Bladder microvascular endothelial cell (primary cell): ENCODE measurements around the gene TRAP1. TPM values are rescaled to one million over a fixed set of nuclear protein-coding genes. Genes with fewer than 3 reads are reported as not detected.

Experiments used
- total RNA-seq: library from RNA; depleted of rRNA; stranded (reverse); fragments of >200 nt; gene quantifications from 2 replicates; pipeline ENCODE4 v1.2.3, GENCODE V29; 2014

Gene TRAP1
- total RNA-seq, result 44.0 and 56.8 TPM in 2 replicates

DNA sequence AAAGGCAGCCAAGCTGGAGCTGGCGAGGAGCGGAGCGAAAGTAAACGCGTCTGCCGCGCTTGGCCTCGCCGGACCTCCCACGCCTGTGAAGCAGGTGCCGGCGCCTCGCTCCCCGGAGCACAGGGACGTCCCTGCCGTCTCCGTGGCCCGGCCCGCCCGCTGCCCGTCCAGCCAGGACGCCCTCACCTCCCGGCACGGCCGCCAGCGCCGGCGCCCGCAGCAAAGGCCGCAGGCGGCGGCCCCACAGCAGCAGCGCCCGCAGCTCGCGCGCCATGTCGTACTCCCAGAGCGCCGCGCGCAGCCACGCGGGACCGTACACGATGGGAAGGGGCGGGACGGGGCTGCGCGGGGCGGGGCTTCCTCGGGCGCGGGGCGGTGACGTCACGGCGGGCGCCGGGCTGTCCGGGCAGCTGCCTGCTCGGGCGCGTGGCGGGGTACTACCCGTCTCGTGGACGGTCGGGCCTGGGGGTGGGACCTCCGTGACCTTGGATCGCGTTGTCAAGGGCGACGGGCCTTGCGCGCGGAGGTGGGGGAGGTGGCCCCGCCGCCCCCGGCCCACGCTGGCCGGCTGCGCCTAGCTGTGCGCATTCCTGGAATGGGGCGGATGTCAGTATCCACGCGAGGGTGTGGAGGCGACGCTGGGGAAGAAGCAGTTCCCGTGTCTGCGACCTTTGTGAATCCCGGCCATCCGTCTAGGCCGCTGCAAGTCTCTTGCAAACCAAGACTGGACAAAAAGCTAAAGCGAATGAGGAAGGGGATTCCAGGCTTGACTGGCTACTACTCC, at the start of gene TRAP1:
Gene TRAP1 (minus strand): TSS at position 290 of the 784 bp plus-strand sequence. CDS start 16 bp downstream, at position 274.

DNA sequence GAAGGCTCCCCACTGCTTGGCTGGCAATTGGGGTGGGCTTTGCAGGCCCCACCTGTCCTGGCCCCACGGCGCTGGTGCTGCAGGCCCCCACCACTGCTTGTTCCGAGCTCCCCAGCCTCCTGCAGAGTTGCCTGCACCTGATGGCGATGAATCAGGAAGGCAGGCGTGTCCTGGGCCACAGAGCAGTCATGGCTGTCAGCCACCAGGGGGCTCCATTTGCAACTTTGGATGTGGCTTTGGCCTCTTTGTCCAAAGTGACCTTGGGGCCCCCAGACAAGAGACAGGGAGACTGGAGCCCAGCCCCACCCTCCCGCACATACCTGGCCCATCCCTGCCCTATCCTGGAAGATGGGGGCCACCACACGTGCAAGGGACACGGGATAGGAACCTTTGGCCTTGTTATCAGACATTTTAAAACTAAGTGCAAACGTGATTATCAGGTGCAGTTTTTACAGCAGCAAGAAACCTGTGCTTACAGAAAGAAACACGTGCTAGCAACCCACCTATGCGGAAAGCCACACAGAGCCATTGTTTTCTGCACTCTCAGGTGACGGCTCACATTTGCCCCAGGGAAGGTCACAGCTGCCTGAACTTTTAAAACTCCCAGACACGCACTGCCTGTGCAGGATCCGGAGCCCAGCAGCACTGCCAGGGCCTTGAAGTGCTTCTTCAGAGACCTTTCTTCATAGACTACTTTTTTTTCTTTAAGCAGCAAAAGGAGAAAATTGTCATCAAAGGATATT, 62.9 kb downstream of the TRAP1 start, which contains the start of gene DNASE1:
Gene DNASE1 (plus strand): TSS at position 443 of the 743 bp plus-strand sequence. CDS start 683 bp downstream, outside the sequence.

GRCh38 chr16:3611146-3611975, 106.0 kb downstream of the TRAP1 start, which contains the start of gene SLX4:
SLX4 (minus strand) TSS chr16:3611606; CDS start chr16:3608964, 2,642 bp downstream.

Other genes starting within 250 kb of the TRAP1 start
- gene C16orf90, start 222.0 kb downstream of the TRAP1 start, total RNA-seq, result not detected in 2 replicates
- gene CLUAP1, start 216.5 kb downstream of the TRAP1 start, total RNA-seq, result 7.1 and 15.6 TPM in 2 replicates
- gene NLRC3, start 140.1 kb downstream of the TRAP1 start, total RNA-seq, result 0.97 and 3.8 TPM in 2 replicates
- 1.6 and 3.7 TPM in 2 replicates for gene SLX4, start 105.9 kb downstream of the TRAP1 start, total RNA-seq
- gene DNASE1, start 62.8 kb downstream of the TRAP1 start, total RNA-seq, result 9.6 and 28.1 TPM in 2 replicates
- 14.4 and 30.8 TPM in 2 replicates for gene CREBBP, start 163.2 kb upstream of the TRAP1 start, total RNA-seq